Measurements from ENCODE around the gene DLEU7. TPM values are rescaled to one million over a fixed set of nuclear protein-coding genes. Genes with fewer than 3 reads are reported as not detected.

Gene DLEU7
- total RNA-seq, 1 donor from 2014 or later = not detected

GRCh38 chr13:50793026-50793425 lies 50.5 kb downstream of the DLEU7 start:
- no peak for DNase-seq (ENCODE audit: low spot score)
- H3K4me1 Mint-ChIP-seq (ENCODE audit: unreplicated experiment) = peaks cover 9% of the 10 kb centered on the region
- no peak overlapping the region for H3K27ac Mint-ChIP-seq (ENCODE audit: unreplicated experiment)

GRCh38 chr13:50788551-50789210 lies 54.8 kb downstream of the DLEU7 start:
- DNase-seq (ENCODE audit: low spot score) = no peak
- Mint-ChIP-seq H3K27ac (ENCODE audit: unreplicated experiment) (no peak overlapping the region), H3K4me1 (ENCODE audit: unreplicated experiment) (peaks cover 11% of the 10 kb centered on the region), H3K4me3 (ENCODE audit: unreplicated experiment) (no peak overlapping the region), H3K9me3 (ENCODE audit: unreplicated experiment) (no peaks in the 10 kb centered on the region), H3K27me3 (ENCODE audit: unreplicated experiment) (peaks cover 3% of the 10 kb centered on the region), H3K36me3 (ENCODE audit: low read depth, unreplicated experiment) (no peaks in the 10 kb centered on the region)
- TF ChIP-seq CTCF (IDR thresholded peaks at IDR 0.05; ENCODE audit: unreplicated experiment) = no peak

More at GRCh38 chr13:50793026-50793425, 50.5 kb downstream of the DLEU7 start:
- no peaks in the 10 kb centered on the region for H3K9me3 Mint-ChIP-seq (ENCODE audit: unreplicated experiment)
- no peaks in the 10 kb centered on the region for H3K36me3 Mint-ChIP-seq (ENCODE audit: low read depth, unreplicated experiment)
- H3K4me3 Mint-ChIP-seq (ENCODE audit: unreplicated experiment) = no peak overlapping the region
- TF ChIP-seq CTCF (IDR thresholded peaks at IDR 0.05; ENCODE audit: unreplicated experiment) = no peak
- H3K27me3 Mint-ChIP-seq (ENCODE audit: unreplicated experiment) = peaks cover under 1% of the 10 kb centered on the region

GRCh38 chr13:50787316-50788195 lies 55.9 kb downstream of the DLEU7 start:
- no peaks in the 10 kb centered on the region for H3K9me3 Mint-ChIP-seq (ENCODE audit: unreplicated experiment)
- no peak overlapping the region for H3K27ac Mint-ChIP-seq (ENCODE audit: unreplicated experiment)
- no peak for DNase-seq (ENCODE audit: low spot score)
- no peak for TF ChIP-seq CTCF (IDR thresholded peaks at IDR 0.05; ENCODE audit: unreplicated experiment)
- no peak overlapping the region for H3K4me3 Mint-ChIP-seq (ENCODE audit: unreplicated experiment)
- H3K36me3 Mint-ChIP-seq (ENCODE audit: low read depth, unreplicated experiment) = no peaks in the 10 kb centered on the region
- peaks cover 19% of the 10 kb centered on the region for H3K4me1 Mint-ChIP-seq (ENCODE audit: unreplicated experiment)
- peaks cover 3% of the 10 kb centered on the region for H3K27me3 Mint-ChIP-seq (ENCODE audit: unreplicated experiment)

- TF ChIP-seq CTCF (IDR thresholded peaks at IDR 0.05; ENCODE audit: unreplicated experiment) = no peak
- Mint-ChIP-seq H3K9me3 (ENCODE audit: unreplicated experiment) (no peaks in the 10 kb centered on the region), H3K27ac (ENCODE audit: unreplicated experiment) (no peak overlapping the region), H3K4me1 (ENCODE audit: unreplicated experiment) (peaks cover 16% of the 10 kb centered on the region), H3K4me3 (ENCODE audit: unreplicated experiment) (no peak overlapping the region), H3K36me3 (ENCODE audit: low read depth, unreplicated experiment) (no peaks in the 10 kb centered on the region), H3K27me3 (ENCODE audit: unreplicated experiment) (peaks cover 3% of the 10 kb centered on the region)
- no peak for DNase-seq (ENCODE audit: low spot score)
Observed at GRCh38 chr13:50783717-50784290, 59.7 kb downstream of the DLEU7 start.
